Endodermal cell (in vitro differentiated cells): ENCODE data around the gene ATG16L2. TPM values are rescaled to one million over a fixed set of nuclear protein-coding genes. Genes with fewer than 3 reads are reported as not detected.

Experiments used
- DNase-seq: peaks from one replicate; pipeline ENCODE4 v3.0.0-alpha.2; 2017
- H3K27ac ChIP-seq: 2 replicates; pipeline ENCODE4 v1.5.1; 2013; ENCODE audit warnings: mild to moderate bottlenecking, low read depth, low read length, moderate library complexity
- H3K27me3 ChIP-seq: 2 replicates; pipeline ENCODE4 v1.6.1; 2013; ENCODE audit warnings: mild to moderate bottlenecking, low read length, moderate library complexity; ENCODE audit not compliant: insufficient read depth, control insufficient read depth, poor library complexity, severe bottlenecking
- H3K36me3 ChIP-seq: 2 replicates; pipeline ENCODE4 v1.7.0; 2013; ENCODE audit warnings: mild to moderate bottlenecking, low read length, moderate library complexity; ENCODE audit not compliant: control insufficient read depth, insufficient read depth
- H3K4me1 ChIP-seq: one replicate; pipeline ENCODE4 v1.7.0; 2013; ENCODE audit warnings: low read length; ENCODE audit not compliant: control insufficient read depth, insufficient read depth
- H3K4me3 ChIP-seq: 2 replicates; pipeline ENCODE4 v1.5.1; 2013; ENCODE audit warnings: mild to moderate bottlenecking, low read length, moderate library complexity
- H3K9ac ChIP-seq: 2 replicates; pipeline ENCODE4 v1.6.1; 2013; ENCODE audit warnings: mild to moderate bottlenecking, low read length, moderate library complexity; ENCODE audit not compliant: poor library complexity, severe bottlenecking; ENCODE audit errors: extremely low read depth
- H3K9me3 ChIP-seq: 2 replicates; pipeline ENCODE4 v1.6.1; 2013; ENCODE audit warnings: mild to moderate bottlenecking, low read length, moderate library complexity; ENCODE audit not compliant: control insufficient read depth
- H3K27ac Mint-ChIP-seq: 2 replicates; pipeline ENCODE4 v1.8.0; 2020; ENCODE audit warnings: mixed read lengths
- H3K27me3 Mint-ChIP-seq: 2 replicates; pipeline ENCODE4 v1.8.0; 2021; ENCODE audit warnings: mild to moderate bottlenecking, mixed read lengths; ENCODE audit not compliant: insufficient read depth
- H3K36me3 Mint-ChIP-seq: 2 replicates; pipeline ENCODE4 v1.8.0; 2020; ENCODE audit warnings: low read depth, mixed read lengths
- H3K4me1 Mint-ChIP-seq: 2 replicates; pipeline ENCODE4 v1.8.0; 2020; ENCODE audit warnings: mixed read lengths
- H3K4me3 Mint-ChIP-seq: 2 replicates; pipeline ENCODE4 v1.8.0; 2020; ENCODE audit warnings: mild to moderate bottlenecking, moderate library complexity, mixed read lengths
- H3K9me3 Mint-ChIP-seq: 2 replicates; pipeline ENCODE4 v1.8.0; 2020; ENCODE audit warnings: mild to moderate bottlenecking, mixed read lengths
- WGBS, 2 experiments: methylation state at CpG; one replicate each; pipeline versions ENCODE4 v1.1.5 to v1.1.7; 2013; ENCODE audit warnings: missing lambda C conversion rate in 2 of 2, mixed read lengths in 1 of 2; ENCODE audit not compliant: insufficient coverage in 1 of 2, insufficient read length in 1 of 2; 5-methylcytosine and 5-hydroxymethylcytosine counted together
- long read RNA-seq, 4 experiments: library from polyadenylated mRNA in 2 of 4; library from RNA in 1 of 4; library from capped mRNA in 1 of 4; stranded (forward) in 3 of 4; unstranded in 1 of 4; transcript quantifications; one replicate each; pipeline ENCODE4 v2.0.0, GENCODE V29; 2020 to 2021; ENCODE audit warnings: inconsistent platforms in 1 of 4
- polyA plus RNA-seq, 2 experiments: library from polyadenylated mRNA; stranded (reverse); fragments of 50-300 nt; gene quantifications; one replicate each; pipeline ENCODE4 v1.2.3, GENCODE V29; 2013
- total RNA-seq, 2 donors: library from RNA; stranded (reverse); fragmentation: NEBNext Ultra II Directional in 1 of 2; extraction: Animal tissue kit (Norgen Biotek cat#: 25700) in 1 of 2; gene quantifications; 2 replicates in 1 of 2; 3 replicates in 1 of 2; pipeline ENCODE4 v1.2.1, GENCODE V29; 2021
- TF ChIP-seq, protein P1 (sequence below): fragments of 200-600 bp; sonication (generic); conservative IDR thresholded peaks from 2 replicates; pipeline ENCODE4 v1.5.0; 2021; ENCODE audit warnings: antibody characterized with exemption, mild to moderate bottlenecking

ATG16L2 gene, protein sequence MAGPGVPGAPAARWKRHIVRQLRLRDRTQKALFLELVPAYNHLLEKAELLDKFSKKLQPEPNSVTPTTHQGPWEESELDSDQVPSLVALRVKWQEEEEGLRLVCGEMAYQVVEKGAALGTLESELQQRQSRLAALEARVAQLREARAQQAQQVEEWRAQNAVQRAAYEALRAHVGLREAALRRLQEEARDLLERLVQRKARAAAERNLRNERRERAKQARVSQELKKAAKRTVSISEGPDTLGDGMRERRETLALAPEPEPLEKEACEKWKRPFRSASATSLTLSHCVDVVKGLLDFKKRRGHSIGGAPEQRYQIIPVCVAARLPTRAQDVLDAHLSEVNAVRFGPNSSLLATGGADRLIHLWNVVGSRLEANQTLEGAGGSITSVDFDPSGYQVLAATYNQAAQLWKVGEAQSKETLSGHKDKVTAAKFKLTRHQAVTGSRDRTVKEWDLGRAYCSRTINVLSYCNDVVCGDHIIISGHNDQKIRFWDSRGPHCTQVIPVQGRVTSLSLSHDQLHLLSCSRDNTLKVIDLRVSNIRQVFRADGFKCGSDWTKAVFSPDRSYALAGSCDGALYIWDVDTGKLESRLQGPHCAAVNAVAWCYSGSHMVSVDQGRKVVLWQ
- total RNA-seq: 10 to 100 TPM; 32.2 to 34.2 TPM
- 21.4 TPM for polyA plus RNA-seq (2013, experiment 1 of 2)
- 15.2 TPM for polyA plus RNA-seq (2013, experiment 2 of 2)
- long read RNA-seq, experiment 1, partial matches to known transcripts: 2 of 2 reads
- long read RNA-seq, experiment 1, other reads (novel, unspliced or antisense): 0 of 2 reads
- long read RNA-seq, experiment 2, partial matches to known transcripts: 11 of 36 reads
- long read RNA-seq, experiment 2, other reads (novel, unspliced or antisense): 21 of 36 reads
- long read RNA-seq, experiment 3, partial matches to known transcripts: 15 of 52 reads
- long read RNA-seq, experiment 3, other reads (novel, unspliced or antisense): 26 of 52 reads
- long read RNA-seq, experiment 4: 0 reads

DNA sequence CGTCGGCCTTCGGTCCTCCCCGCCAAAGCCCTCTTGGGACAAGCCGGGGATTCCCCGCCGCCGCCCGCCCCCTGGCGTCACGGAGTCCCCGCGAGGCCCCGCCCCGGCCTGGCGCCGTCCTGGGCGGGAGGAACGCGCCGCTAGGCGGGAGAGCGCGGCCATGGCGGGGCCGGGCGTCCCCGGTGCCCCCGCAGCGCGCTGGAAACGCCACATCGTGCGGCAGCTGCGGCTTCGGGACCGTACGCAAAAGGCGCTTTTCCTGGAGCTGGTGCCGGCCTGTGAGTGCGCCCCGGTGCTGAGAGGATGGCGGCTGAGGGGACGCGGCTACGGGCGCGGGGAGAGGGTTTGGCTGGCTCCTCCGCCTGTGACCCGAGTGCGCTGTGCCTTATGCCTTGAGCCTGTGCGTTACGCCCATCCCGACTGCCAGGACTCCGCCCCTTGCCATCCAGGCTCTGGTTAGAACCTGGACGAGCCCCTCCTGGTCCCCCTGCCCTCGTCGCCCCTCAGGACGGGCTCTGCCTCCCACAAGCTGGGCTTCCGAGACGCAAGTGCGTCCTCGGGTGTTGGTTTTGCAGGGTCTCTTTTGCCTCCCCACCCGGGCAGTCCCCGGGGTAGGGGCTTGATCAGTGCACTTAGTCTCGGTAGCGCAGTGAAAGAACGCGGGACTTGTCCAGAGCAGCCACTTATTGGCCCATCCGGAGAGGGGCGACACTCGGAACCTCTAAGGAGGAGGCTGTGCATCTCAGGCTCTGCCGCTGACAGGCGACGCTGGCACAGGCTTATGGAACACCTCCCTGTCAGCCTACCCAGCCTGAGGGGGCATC, at the start of gene ATG16L2:
Gene ATG16L2, plus strand, starts transcription at position 126 of the 824 bp plus-strand sequence. Its CDS starts 35 bp downstream, at position 161.
- DNase-seq: peak; percentile 95
- H3K9ac ChIP-seq: peak within 1 kb of the TSS; percentile 72
- TF ChIP-seq, protein P1, sequence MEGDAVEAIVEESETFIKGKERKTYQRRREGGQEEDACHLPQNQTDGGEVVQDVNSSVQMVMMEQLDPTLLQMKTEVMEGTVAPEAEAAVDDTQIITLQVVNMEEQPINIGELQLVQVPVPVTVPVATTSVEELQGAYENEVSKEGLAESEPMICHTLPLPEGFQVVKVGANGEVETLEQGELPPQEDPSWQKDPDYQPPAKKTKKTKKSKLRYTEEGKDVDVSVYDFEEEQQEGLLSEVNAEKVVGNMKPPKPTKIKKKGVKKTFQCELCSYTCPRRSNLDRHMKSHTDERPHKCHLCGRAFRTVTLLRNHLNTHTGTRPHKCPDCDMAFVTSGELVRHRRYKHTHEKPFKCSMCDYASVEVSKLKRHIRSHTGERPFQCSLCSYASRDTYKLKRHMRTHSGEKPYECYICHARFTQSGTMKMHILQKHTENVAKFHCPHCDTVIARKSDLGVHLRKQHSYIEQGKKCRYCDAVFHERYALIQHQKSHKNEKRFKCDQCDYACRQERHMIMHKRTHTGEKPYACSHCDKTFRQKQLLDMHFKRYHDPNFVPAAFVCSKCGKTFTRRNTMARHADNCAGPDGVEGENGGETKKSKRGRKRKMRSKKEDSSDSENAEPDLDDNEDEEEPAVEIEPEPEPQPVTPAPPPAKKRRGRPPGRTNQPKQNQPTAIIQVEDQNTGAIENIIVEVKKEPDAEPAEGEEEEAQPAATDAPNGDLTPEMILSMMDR: peak; percentile 53
- Mint-ChIP-seq H3K27ac (peak within 1 kb of the TSS; percentile 97), H3K36me3 (peaks cover 21% of the 10 kb centered on the region), H3K27me3 (peaks cover 2% of the 10 kb centered on the region), H3K9me3 (no peaks in the 10 kb centered on the region), H3K4me3 (peak within 1 kb of the TSS; percentile 88), H3K4me1 (peaks cover 18% of the 10 kb centered on the region)
- no peaks in the 10 kb centered on the region for H3K27me3 ChIP-seq
- H3K4me1 ChIP-seq: no peaks in the 10 kb centered on the region
- H3K4me3 ChIP-seq: peak within 1 kb of the TSS; percentile 86
- peak within 1 kb of the TSS; percentile 94 for H3K27ac ChIP-seq
- peaks cover 7% of the 10 kb centered on the region for H3K36me3 ChIP-seq
- WGBS, 2 experiments: 0 to 1% methylated on average over 18 to 75 of the region's 75 CpGs
- no peaks in the 10 kb centered on the region for H3K9me3 ChIP-seq

DNA sequence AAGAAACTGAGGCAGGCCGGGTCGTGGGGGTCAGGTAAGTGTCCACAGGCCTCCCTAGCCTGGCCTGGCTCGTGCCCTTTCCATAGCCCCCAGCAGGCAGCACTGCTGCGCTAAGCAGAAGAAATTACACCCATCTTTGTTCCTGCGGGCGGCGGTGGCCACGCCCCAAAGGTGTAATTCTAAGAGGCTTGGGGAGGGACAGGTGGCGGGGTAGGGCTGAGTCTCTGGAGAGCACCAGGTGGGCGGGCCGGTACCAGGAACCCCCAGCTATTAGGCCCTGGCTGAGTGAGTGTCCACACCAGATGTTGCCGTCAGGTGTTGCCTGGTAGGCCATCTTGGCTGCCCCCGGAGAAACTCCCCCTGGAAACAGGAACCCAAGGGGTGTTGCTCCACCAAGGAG, 49.7 kb upstream of the ATG16L2 start:
- peaks cover 2% of the 10 kb centered on the region for H3K4me1 Mint-ChIP-seq
- WGBS, 2 experiments: 76 to 94% methylated on average over 3 to 13 of the region's 13 CpGs
- H3K27ac ChIP-seq: no peak overlapping the region
- peak; percentile 91 for DNase-seq
- no peaks in the 10 kb centered on the region for H3K27me3 Mint-ChIP-seq
- H3K9ac ChIP-seq: no peak overlapping the region
- no peak overlapping the region for H3K4me3 Mint-ChIP-seq
- no peaks in the 10 kb centered on the region for H3K9me3 ChIP-seq
- H3K27me3 ChIP-seq: no peaks in the 10 kb centered on the region
- no peaks in the 10 kb centered on the region for H3K4me1 ChIP-seq
- H3K9me3 Mint-ChIP-seq: no peaks in the 10 kb centered on the region
- H3K36me3 Mint-ChIP-seq: peaks cover 3% of the 10 kb centered on the region
- no peak overlapping the region for H3K27ac Mint-ChIP-seq
- TF ChIP-seq, protein P1: peak; percentile 65
- H3K4me3 ChIP-seq: no peak overlapping the region
- no peaks in the 10 kb centered on the region for H3K36me3 ChIP-seq
